H1 (cell line): ENCODE results near the gene KCTD8.

Source experiments
- BRCA1 ChIP-seq: IDR thresholded peaks from 2 replicates; pipeline ENCODE4 v1.6.1; 2012; ENCODE audit warnings: low read depth, low read length, improper control_type of control experiment
- CBX8 ChIP-seq: fragments of 300-800, 300-1000 bp; sonication (generic); IDR thresholded peaks from 2 replicates; pipeline ENCODE4 v1.7.1; 2016; ENCODE audit warnings: low read depth, low read length, borderline replicate concordance
- CHD1 ChIP-seq: IDR thresholded peaks from 2 replicates; pipeline ENCODE4 v1.6.1; 2012; ENCODE audit warnings: low read depth, low read length, improper control_type of control experiment
- CHD2 ChIP-seq: IDR thresholded peaks from 2 replicates; pipeline ENCODE4 v1.6.1; 2012; ENCODE audit warnings: low read length, improper control_type of control experiment
- CTCF ChIP-seq, 3 experiments: IDR thresholded peaks; 1 replicate in 2 of 3; 2 replicates in 1 of 3; pipeline versions ENCODE4 v1.5.1 to v1.6.1; 2011; ENCODE audit warnings: low read length in 3 of 3, mild to moderate bottlenecking in 3 of 3, inconsistent platforms in 2 of 3, low read depth in 1 of 3, moderate library complexity in 1 of 3; ENCODE audit not compliant: insufficient read depth in 1 of 3; ENCODE audit errors: control extremely low read depth in 1 of 3
- EP300 ChIP-seq, 2 experiments: IDR thresholded peaks; 1 replicate in 1 of 2; 2 replicates in 1 of 2; pipeline ENCODE4 v1.6.1; 2011 to 2012; ENCODE audit warnings: low read depth in 2 of 2, low read length in 2 of 2, mild to moderate bottlenecking in 2 of 2, borderline replicate concordance in 1 of 2, inconsistent platforms in 1 of 2, moderate library complexity in 1 of 2
- EZH2 ChIP-seq: fragments of 200-600 bp; sonication (generic); IDR thresholded peaks from 2 replicates; pipeline ENCODE4 v1.7.1; 2012; ENCODE audit warnings: low read depth, mild to moderate bottlenecking, moderate library complexity, low read length, inconsistent platforms; ENCODE audit not compliant: severe bottlenecking
- POLR2A ChIP-seq, 2 experiments: IDR thresholded peaks; 1 replicate in 1 of 2; 2 replicates in 1 of 2; pipeline ENCODE4 v1.6.1; 2011; ENCODE audit warnings: low read depth in 2 of 2, low read length in 2 of 2, mild to moderate bottlenecking in 2 of 2; ENCODE audit errors: control extremely low read depth in 1 of 2
- SP1 ChIP-seq: IDR thresholded peaks from 2 replicates; pipeline ENCODE4 v1.6.1; 2011; ENCODE audit warnings: low read depth, low read length
- SRF ChIP-seq: IDR thresholded peaks from 2 replicates; pipeline ENCODE4 v1.6.1; 2011; ENCODE audit warnings: mild to moderate bottlenecking, low read depth, low read length, moderate library complexity
- SUZ12 ChIP-seq: fragments of 200-600 bp; sonication (generic); IDR thresholded peaks from 2 replicates; pipeline ENCODE4 v1.6.1; 2012; ENCODE audit warnings: mild to moderate bottlenecking, inconsistent platforms, low read length, moderate library complexity, mixed read lengths
- USF2 ChIP-seq: IDR thresholded peaks from 2 replicates; pipeline ENCODE4 v1.6.1; 2011; ENCODE audit warnings: low read length, improper control_type of control experiment
- ZNF274 ChIP-seq: IDR thresholded peaks from 2 replicates; pipeline ENCODE4 v1.7.0; 2012; ENCODE audit warnings: low read length, borderline replicate concordance; ENCODE audit errors: extremely low read depth

- TF ChIP-seq EP300 (IDR thresholded peaks at IDR 0.05; ENCODE audit: borderline replicate concordance in 1 of 2, low read depth in 2 of 2, low read length in 2 of 2), result no peak
- no peak for TF ChIP-seq EZH2
- no peak for TF ChIP-seq CHD2
- TF ChIP-seq POLR2A (IDR thresholded peaks at IDR 0.05; ENCODE audit: control extremely low read depth in 1 of 2, low read depth in 2 of 2, low read length in 2 of 2), result no peak
- TF ChIP-seq ZNF274, result no peak
- no peak for TF ChIP-seq CTCF (IDR thresholded peaks at IDR 0.05; ENCODE audit: control extremely low read depth in 1 of 3, insufficient read depth in 1 of 3, low read depth in 1 of 3, low read length in 3 of 3)
- no peak for TF ChIP-seq CHD1
- no peak for TF ChIP-seq SUZ12
- TF ChIP-seq SRF, result no peak
- TF ChIP-seq BRCA1, result no peak
- no peak for TF ChIP-seq USF2
- no peak for TF ChIP-seq CBX8
- no peak for TF ChIP-seq SP1
Observed at GRCh38 chr4:44159991-44160390, 288.6 kb downstream of the KCTD8 start.
